ENCODE data around the gene GAB1. TPM values are rescaled to one million over a fixed set of nuclear protein-coding genes. Genes with fewer than 3 reads are reported as not detected.

The GAB1 gene
- total and polyA plus RNA-seq, 2 donors (not counting 1 experiment from before 2014, with no cell fraction given): 4.7 to 10.8 TPM

GRCh38 chr4:143517764-143518163 is 181.1 kb downstream of the GAB1 start:
- Histone ChIP-seq H3K9ac (ENCODE audit: low read length) (no peak overlapping the region), H3K9me3 (ENCODE audit: control extremely low read depth in 1 of 3, control insufficient read depth in 2 of 3, insufficient read depth in 1 of 3, low read length in 2 of 3) (no peaks in the 10 kb centered on the region), H3K36me3 (replicated peaks in 1 of 2; ENCODE audit: control extremely low read depth in 1 of 2, control insufficient read depth in 1 of 2, extremely low read depth in 1 of 2, insufficient read depth in 2 of 2, low read length in 1 of 2) (peaks cover 10 to 46% of the 10 kb centered on the region in 2 experiments), H3K27ac (ENCODE audit: low read length in 2 of 2) (no peak overlapping the region), H3K4me3 (ENCODE audit: control extremely low read depth in 1 of 5, extremely low read depth in 1 of 5, insufficient read depth in 1 of 5, low read depth in 2 of 5, low read length in 4 of 5) (no peak overlapping the region), H3K79me2 (ENCODE audit: control insufficient read depth, insufficient read depth, low read length) (peaks cover 88% of the 10 kb centered on the region), H4K20me1 (ENCODE audit: control insufficient read depth, insufficient read depth, low read length, poor library complexity, severe bottlenecking) (peaks cover 70% of the 10 kb centered on the region), H3K27me3 (replicated peaks in 1 of 4; ENCODE audit: control extremely low read depth in 1 of 4, control insufficient read depth in 3 of 4, insufficient read depth in 4 of 4, low read length in 3 of 4) (no peaks in the 10 kb centered on the region), H3K4me1 (ENCODE audit: control insufficient read depth in 2 of 2, insufficient read depth in 2 of 2, low read length in 2 of 2) (peaks cover 25 to 26% of the 10 kb centered on the region in 2 donors), H2AFZ (ENCODE audit: insufficient read depth, low read depth, low read length, poor library complexity, severe bottlenecking) (no peak overlapping the region), H3K4me2 (replicated peaks; ENCODE audit: low read depth, low read length, poor library complexity, severe bottlenecking) (no peak overlapping the region)
- DNase-seq (no peak), ATAC-seq (ENCODE audit: low read depth) (no peak)
- TF ChIP-seq, protein P1, sequence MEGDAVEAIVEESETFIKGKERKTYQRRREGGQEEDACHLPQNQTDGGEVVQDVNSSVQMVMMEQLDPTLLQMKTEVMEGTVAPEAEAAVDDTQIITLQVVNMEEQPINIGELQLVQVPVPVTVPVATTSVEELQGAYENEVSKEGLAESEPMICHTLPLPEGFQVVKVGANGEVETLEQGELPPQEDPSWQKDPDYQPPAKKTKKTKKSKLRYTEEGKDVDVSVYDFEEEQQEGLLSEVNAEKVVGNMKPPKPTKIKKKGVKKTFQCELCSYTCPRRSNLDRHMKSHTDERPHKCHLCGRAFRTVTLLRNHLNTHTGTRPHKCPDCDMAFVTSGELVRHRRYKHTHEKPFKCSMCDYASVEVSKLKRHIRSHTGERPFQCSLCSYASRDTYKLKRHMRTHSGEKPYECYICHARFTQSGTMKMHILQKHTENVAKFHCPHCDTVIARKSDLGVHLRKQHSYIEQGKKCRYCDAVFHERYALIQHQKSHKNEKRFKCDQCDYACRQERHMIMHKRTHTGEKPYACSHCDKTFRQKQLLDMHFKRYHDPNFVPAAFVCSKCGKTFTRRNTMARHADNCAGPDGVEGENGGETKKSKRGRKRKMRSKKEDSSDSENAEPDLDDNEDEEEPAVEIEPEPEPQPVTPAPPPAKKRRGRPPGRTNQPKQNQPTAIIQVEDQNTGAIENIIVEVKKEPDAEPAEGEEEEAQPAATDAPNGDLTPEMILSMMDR (IDR thresholded peaks at IDR 0.05): no peak
- TF ChIP-seq EZH2 (IDR thresholded peaks at IDR 0.05; ENCODE audit: borderline replicate concordance, insufficient read depth, low read depth, low read length, poor library complexity, severe bottlenecking): no peak
- no peak overlapping the region for H3K27ac Mint-ChIP-seq
- H3K9me3 Mint-ChIP-seq (ENCODE audit: insufficient read depth): no peaks in the 10 kb centered on the region
- no peaks in the 10 kb centered on the region for H3K27me3 Mint-ChIP-seq
- intact Hi-C loops (cut with micrococcal nuclease): no loop called here
- POLR2A ChIA-PET: no interaction called here
- no CpG with 5 or more reads among the region's 2 CpGs for WGBS (ENCODE audit: insufficient coverage)
- peaks cover 53% of the 10 kb centered on the region for H3K4me1 Mint-ChIP-seq
- CTCF ChIA-PET: interaction anchor here (1.0 kb wide), 1 partner anchor 41 kb away, joined by 3 read pairs; no protein-coding TSS in a partner anchor
- H3K4me3 Mint-ChIP-seq: no peak overlapping the region

Small RNAs within 50 kb of the gene (small RNA-seq; reads per million reads assigned to genes)
- gene MIR3139 (ENCODE audit: insufficient read length, low read depth, low replicate concordance): not detected
- gene RF00019 (ENCODE audit: insufficient read length, low read depth, low replicate concordance): not detected

Other genes starting within 250 kb of the GAB1 start
- 23.0 and 23.9 TPM in 2 replicates for gene USP38, start 152.0 kb upstream of the GAB1 start, total RNA-seq
- 9.6 and 10.8 TPM in 2 replicates for gene USP38, start 152.0 kb upstream of the GAB1 start, polyA plus RNA-seq
- gene SMARCA5, start 176.8 kb downstream of the GAB1 start, total RNA-seq: 48.7 and 53.1 TPM in 2 replicates
- 6.7 and 19.7 TPM in 2 replicates for gene SMARCA5, start 176.8 kb downstream of the GAB1 start, polyA plus RNA-seq